ENCODE results near the gene ELL2.

GRCh38 chr5:95912029-95912428, 49.6 kb downstream of the ELL2 start:
- TF ChIP-seq CTCF (IDR thresholded peaks at IDR 0.05) = no peak
- TF ChIP-seq POLR2A (IDR thresholded peaks at IDR 0.05) = no peak
- TF ChIP-seq POLR2AphosphoS5 (IDR thresholded peaks at IDR 0.05) = no peak
